Stimulated activated CD8-positive, alpha-beta memory T cell treated with anti-CD3 and anti-CD28 coated beads, Interleukin-15, amount 100 ng/mL, for 1 hour (primary cell): ENCODE data around the gene SLC39A11.

ENCODE experiments used
- DNase-seq: peaks from one replicate; pipeline ENCODE4 v3.0.0-alpha.2; 2020; ENCODE audit warnings: low read depth

The SLC39A11 gene

GRCh38 chr17:72616447-72616846 lies 476.0 kb downstream of the SLC39A11 start:
- DNase-seq, result no peak

- no peak for DNase-seq
Measured at GRCh38 chr17:72615627-72615991, 476.9 kb downstream of the SLC39A11 start.

GRCh38 chr17:72614871-72615626 lies 477.4 kb downstream of the SLC39A11 start:
- no peak for DNase-seq

- no peak for DNase-seq
Measured at GRCh38 chr17:72614476-72614870, 478.0 kb downstream of the SLC39A11 start.

- DNase-seq, result no peak
Measured at GRCh38 chr17:72613806-72614292, 478.6 kb downstream of the SLC39A11 start.

- DNase-seq, result no peak
Measured at GRCh38 chr17:72613396-72613795, 479.1 kb downstream of the SLC39A11 start.

GRCh38 chr17:72611172-72611571 lies 481.3 kb downstream of the SLC39A11 start:
- no peak for DNase-seq

GRCh38 chr17:72609501-72609900 lies 483.0 kb downstream of the SLC39A11 start:
- no peak for DNase-seq

- no peak for DNase-seq
Measured at GRCh38 chr17:72608436-72608835, 484.1 kb downstream of the SLC39A11 start.

GRCh38 chr17:72606656-72607055 lies 485.8 kb downstream of the SLC39A11 start:
- DNase-seq, result no peak

GRCh38 chr17:72605543-72605942 lies 486.9 kb downstream of the SLC39A11 start:
- DNase-seq, result no peak

GRCh38 chr17:72604518-72604917 lies 488.0 kb downstream of the SLC39A11 start:
- no peak for DNase-seq

GRCh38 chr17:72603420-72604242 lies 488.9 kb downstream of the SLC39A11 start:
- DNase-seq, result no peak

- no peak for DNase-seq
Measured at GRCh38 chr17:72602517-72603419, 489.7 kb downstream of the SLC39A11 start.

GRCh38 chr17:72600934-72601333 lies 491.6 kb downstream of the SLC39A11 start:
- DNase-seq, result no peak

GRCh38 chr17:72599891-72600290 lies 492.6 kb downstream of the SLC39A11 start:
- no peak for DNase-seq

GRCh38 chr17:72598695-72599094 lies 493.8 kb downstream of the SLC39A11 start:
- DNase-seq, result no peak

GRCh38 chr17:72597354-72598087 lies 495.0 kb downstream of the SLC39A11 start:
- no peak for DNase-seq
